DND-41 (cell line): ENCODE data around the gene SIPA1L3.

Source experiments
- EZH2 ChIP-seq: IDR thresholded peaks from 3 replicates; pipeline ENCODE4 v1.6.1; 2012; ENCODE audit warnings: borderline replicate concordance, low read depth, mild to moderate bottlenecking, moderate library complexity, low read length, inconsistent platforms; ENCODE audit not compliant: severe bottlenecking
- TF ChIP-seq, protein P1 (sequence below): IDR thresholded peaks from 2 replicates; pipeline ENCODE4 v1.5.1; 2012; ENCODE audit warnings: borderline replicate concordance, low read length, moderate library complexity, mild to moderate bottlenecking; ENCODE audit not compliant: poor library complexity, severe bottlenecking; ENCODE audit errors: extremely low read depth

DNA sequence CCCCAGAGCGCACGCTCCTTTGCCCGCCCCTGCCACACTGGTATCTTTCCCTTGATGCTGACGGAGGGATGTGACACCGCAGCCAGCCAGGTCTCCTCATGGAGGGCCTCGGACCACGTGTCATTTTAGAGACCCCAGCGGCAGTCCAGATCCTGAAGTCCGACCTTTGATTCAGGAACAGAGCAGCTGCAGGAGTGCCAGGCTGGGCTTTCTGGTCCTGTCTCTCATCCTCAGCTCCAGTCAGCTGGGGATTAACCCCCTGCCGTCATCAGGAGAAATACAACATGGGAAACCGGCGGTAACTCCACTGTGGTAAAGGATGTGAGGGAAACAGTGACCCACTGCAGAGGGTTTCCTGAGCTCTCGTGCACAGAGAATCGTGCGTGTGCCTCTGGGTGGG lies 140.6 kb downstream of the SIPA1L3 start:
- TF ChIP-seq, protein P1, sequence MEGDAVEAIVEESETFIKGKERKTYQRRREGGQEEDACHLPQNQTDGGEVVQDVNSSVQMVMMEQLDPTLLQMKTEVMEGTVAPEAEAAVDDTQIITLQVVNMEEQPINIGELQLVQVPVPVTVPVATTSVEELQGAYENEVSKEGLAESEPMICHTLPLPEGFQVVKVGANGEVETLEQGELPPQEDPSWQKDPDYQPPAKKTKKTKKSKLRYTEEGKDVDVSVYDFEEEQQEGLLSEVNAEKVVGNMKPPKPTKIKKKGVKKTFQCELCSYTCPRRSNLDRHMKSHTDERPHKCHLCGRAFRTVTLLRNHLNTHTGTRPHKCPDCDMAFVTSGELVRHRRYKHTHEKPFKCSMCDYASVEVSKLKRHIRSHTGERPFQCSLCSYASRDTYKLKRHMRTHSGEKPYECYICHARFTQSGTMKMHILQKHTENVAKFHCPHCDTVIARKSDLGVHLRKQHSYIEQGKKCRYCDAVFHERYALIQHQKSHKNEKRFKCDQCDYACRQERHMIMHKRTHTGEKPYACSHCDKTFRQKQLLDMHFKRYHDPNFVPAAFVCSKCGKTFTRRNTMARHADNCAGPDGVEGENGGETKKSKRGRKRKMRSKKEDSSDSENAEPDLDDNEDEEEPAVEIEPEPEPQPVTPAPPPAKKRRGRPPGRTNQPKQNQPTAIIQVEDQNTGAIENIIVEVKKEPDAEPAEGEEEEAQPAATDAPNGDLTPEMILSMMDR, result no peak
- TF ChIP-seq EZH2, result no peak
